Chondrocyte (in vitro differentiated cells): ENCODE data around the gene SORBS1. TPM values are rescaled to one million over a fixed set of nuclear protein-coding genes. Genes with fewer than 3 reads are reported as not detected.

ENCODE experiments used
- DNase-seq: peaks from one replicate; pipeline ENCODE4 v3.0.0; 2021; ENCODE audit warnings: mixed read lengths, low spot score
- H3K27ac Mint-ChIP-seq: one replicate; pipeline ENCODE4 v1.8.0; 2021; ENCODE audit warnings: mild to moderate bottlenecking, moderate library complexity, mixed read lengths; ENCODE audit not compliant: unreplicated experiment
- H3K27me3 Mint-ChIP-seq: 2 replicates; pipeline ENCODE4 v1.8.0; 2021; ENCODE audit warnings: low read depth, mixed read lengths
- H3K36me3 Mint-ChIP-seq: 2 replicates; pipeline ENCODE4 v1.8.0; 2021; ENCODE audit warnings: low read depth, mixed read lengths
- H3K4me1 Mint-ChIP-seq: 2 replicates; pipeline ENCODE4 v1.8.0; 2021; ENCODE audit warnings: low read depth, mild to moderate bottlenecking, mixed read lengths
- H3K4me3 Mint-ChIP-seq: one replicate; pipeline ENCODE4 v1.8.0; 2021; ENCODE audit warnings: mild to moderate bottlenecking, moderate library complexity, mixed read lengths; ENCODE audit not compliant: unreplicated experiment
- H3K9me3 Mint-ChIP-seq: 2 replicates; pipeline ENCODE4 v1.8.0; 2021; ENCODE audit warnings: low read depth, mixed read lengths
- total RNA-seq: library from RNA; stranded (reverse); gene quantifications from 3 replicates; pipeline ENCODE4 v1.2.1, GENCODE V29; 2021
- TF ChIP-seq, protein P1 (sequence below): fragments of 200-600 bp; sonication (generic); IDR thresholded peaks from 2 replicates; pipeline ENCODE4 v1.5.0; 2021; ENCODE audit warnings: antibody characterized with exemption, mild to moderate bottlenecking, moderate library complexity

The SORBS1 gene
- total RNA-seq, 1 donor from 2014 or later: 5.0 TPM

DNA sequence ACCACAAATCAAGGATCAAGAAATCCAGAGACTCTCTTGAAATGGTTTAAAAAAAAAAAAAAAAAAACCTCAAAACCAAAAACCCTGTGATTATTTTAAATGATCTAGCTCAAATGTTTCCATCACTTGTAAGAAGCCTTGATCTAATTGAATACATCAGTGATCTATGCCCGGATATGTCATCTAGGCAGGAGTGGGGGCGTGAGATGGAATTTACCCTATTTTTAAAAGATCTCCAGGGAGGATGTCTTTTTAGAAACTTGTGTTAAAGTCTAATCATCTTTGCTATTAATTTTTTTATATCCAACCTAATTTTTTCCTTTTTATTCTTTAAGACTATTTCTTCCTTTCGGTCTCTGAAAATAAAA is 169.0 kb downstream of the SORBS1 start:
- Mint-ChIP-seq H3K27ac (peak overlapping the region; percentile 82), H3K4me3 (peak overlapping the region; percentile 35), H3K9me3 (no peaks in the 10 kb centered on the region), H3K36me3 (peaks cover 1% of the 10 kb centered on the region), H3K4me1 (peaks cover 65% of the 10 kb centered on the region), H3K27me3 (peaks cover 1% of the 10 kb centered on the region)
- no peak for DNase-seq
- TF ChIP-seq, protein P1, sequence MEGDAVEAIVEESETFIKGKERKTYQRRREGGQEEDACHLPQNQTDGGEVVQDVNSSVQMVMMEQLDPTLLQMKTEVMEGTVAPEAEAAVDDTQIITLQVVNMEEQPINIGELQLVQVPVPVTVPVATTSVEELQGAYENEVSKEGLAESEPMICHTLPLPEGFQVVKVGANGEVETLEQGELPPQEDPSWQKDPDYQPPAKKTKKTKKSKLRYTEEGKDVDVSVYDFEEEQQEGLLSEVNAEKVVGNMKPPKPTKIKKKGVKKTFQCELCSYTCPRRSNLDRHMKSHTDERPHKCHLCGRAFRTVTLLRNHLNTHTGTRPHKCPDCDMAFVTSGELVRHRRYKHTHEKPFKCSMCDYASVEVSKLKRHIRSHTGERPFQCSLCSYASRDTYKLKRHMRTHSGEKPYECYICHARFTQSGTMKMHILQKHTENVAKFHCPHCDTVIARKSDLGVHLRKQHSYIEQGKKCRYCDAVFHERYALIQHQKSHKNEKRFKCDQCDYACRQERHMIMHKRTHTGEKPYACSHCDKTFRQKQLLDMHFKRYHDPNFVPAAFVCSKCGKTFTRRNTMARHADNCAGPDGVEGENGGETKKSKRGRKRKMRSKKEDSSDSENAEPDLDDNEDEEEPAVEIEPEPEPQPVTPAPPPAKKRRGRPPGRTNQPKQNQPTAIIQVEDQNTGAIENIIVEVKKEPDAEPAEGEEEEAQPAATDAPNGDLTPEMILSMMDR: no peak

DNA sequence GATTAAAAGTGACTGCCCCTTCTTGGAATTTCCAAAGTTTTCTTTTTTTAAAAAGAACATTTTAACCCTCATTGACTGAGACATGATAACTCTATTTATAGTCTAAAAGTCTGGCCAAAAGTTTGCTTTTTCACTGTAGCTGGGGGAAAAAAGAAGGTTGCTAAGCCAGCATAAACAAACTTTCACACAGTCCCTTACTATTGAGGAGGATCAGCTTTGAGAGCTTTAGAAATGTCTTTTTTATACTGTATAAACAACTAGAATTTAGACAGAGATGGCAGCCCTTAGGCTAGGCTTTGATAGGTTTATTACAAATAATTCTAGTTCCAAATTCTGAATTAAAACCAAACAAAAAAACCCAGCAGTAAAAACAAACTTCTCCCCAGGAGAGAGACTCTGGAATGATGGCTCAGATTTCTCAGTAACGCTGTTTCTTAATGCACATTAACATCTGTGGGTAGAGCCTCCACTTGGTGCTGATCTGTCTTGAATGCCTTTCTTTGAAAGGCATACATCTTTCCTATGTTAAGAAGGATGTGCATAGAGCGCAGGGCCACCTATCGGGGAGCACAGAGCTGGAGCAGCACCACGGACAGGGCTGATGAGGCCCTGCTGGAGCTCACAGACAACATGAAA is 169.5 kb downstream of the SORBS1 start:
- H3K9me3 Mint-ChIP-seq: no peaks in the 10 kb centered on the region
- H3K4me3 Mint-ChIP-seq: peak overlapping the region; percentile 35
- peaks cover 1% of the 10 kb centered on the region for H3K36me3 Mint-ChIP-seq
- TF ChIP-seq, protein P1: peak; percentile 63
- peaks cover 65% of the 10 kb centered on the region for H3K4me1 Mint-ChIP-seq
- H3K27me3 Mint-ChIP-seq: peaks cover 1% of the 10 kb centered on the region
- DNase-seq: no peak
- H3K27ac Mint-ChIP-seq: peak overlapping the region; percentile 82

DNA sequence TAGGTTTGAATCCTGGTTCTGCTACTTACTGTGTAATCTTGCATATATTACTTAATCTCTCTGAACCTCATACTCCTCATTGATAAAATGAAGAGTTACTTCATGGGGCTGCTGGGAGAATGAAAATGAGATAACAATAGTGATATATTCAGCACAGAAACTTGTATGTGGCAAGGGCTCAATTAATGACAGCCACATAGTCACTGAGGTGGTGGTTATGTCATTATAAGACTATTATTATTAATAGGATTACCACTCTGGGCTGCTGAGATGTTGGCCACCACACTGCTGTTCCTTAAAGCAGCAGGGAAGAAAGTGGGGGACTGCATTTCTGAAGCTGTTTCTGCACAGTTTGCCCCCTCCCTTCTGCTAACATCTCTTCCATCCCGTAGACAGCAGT is 170.0 kb downstream of the SORBS1 start:
- peak overlapping the region; percentile 82 for H3K27ac Mint-ChIP-seq
- no peak for DNase-seq
- TF ChIP-seq, protein P1: no peak
- H3K4me1 Mint-ChIP-seq: peaks cover 67% of the 10 kb centered on the region
- no peaks in the 10 kb centered on the region for H3K9me3 Mint-ChIP-seq
- H3K4me3 Mint-ChIP-seq: no peak overlapping the region
- peaks cover 1% of the 10 kb centered on the region for H3K27me3 Mint-ChIP-seq
- H3K36me3 Mint-ChIP-seq: peaks cover 3% of the 10 kb centered on the region

DNA sequence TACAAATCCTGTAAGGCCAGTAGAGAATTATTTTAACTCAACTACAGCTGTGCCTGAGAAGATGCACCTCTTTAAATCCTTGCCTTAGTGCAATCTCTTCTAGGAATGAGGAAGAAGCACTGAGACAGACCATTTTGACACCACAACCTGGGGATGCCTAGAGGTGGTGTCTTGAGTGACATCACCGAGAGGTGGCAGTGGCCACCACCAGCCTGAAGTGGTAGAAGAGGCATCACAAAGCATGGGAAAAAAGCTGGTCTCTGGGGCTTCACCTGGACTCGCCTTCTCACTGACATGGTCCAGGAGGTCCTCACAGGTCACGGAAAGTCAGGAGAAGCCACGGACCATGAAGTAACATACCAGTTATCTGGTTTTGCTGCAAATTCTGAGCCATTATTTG is 171.2 kb downstream of the SORBS1 start:
- no peaks in the 10 kb centered on the region for H3K9me3 Mint-ChIP-seq
- H3K4me3 Mint-ChIP-seq: no peak overlapping the region
- TF ChIP-seq, protein P1: no peak
- DNase-seq: no peak
- peaks cover 1% of the 10 kb centered on the region for H3K27me3 Mint-ChIP-seq
- peaks cover 3% of the 10 kb centered on the region for H3K36me3 Mint-ChIP-seq
- peaks cover 67% of the 10 kb centered on the region for H3K4me1 Mint-ChIP-seq
- no peak overlapping the region for H3K27ac Mint-ChIP-seq

DNA sequence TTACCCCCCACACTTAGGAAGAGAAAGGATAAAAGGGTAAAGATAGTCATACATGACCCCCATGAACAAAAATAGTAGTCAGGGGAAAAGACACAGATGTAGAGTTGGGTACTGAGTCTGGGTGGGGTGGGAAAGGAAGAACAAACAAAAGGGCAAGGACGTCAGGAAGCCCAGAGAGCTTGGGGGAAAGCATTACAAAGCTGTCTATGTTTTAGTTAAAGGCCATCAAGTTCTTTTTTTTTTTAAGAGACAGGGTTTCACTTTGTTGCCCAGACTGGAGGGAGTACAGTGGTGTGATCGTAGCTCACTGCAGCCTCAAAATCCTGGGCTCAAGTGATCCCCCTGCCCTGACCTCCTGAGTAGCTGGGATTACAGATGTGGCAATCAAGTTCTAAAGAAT is 172.0 kb downstream of the SORBS1 start:
- Mint-ChIP-seq H3K27me3 (no peaks in the 10 kb centered on the region), H3K27ac (peak overlapping the region; percentile 87), H3K9me3 (no peaks in the 10 kb centered on the region), H3K4me3 (no peak overlapping the region), H3K36me3 (peaks cover 1% of the 10 kb centered on the region), H3K4me1 (peaks cover 64% of the 10 kb centered on the region)
- TF ChIP-seq, protein P1: no peak
- DNase-seq: no peak
